ENCODE results near the gene FMNL2. TPM values are rescaled to one million over a fixed set of nuclear protein-coding genes. Genes with fewer than 3 reads are reported as not detected.

FMNL2 gene
- total RNA-seq, 1 donor from 2014 or later = 5.5 TPM

- DNase-seq = peak; percentile 63
- H3K4me3 ChIP-seq = peak overlapping the region; percentile 24
- intact Hi-C loops (cut with micrococcal nuclease) = no loop called here
Measured at GRCh38 chr2:152647552-152647951, 312.6 kb downstream of the FMNL2 start.

GRCh38 chr2:152648336-152648735, 313.4 kb downstream of the FMNL2 start:
- peak; percentile 39 for TF ChIP-seq CTCF (IDR thresholded peaks at IDR 0.05; ENCODE audit: borderline replicate concordance)
- Histone ChIP-seq H3K27ac (replicated peaks) (peak overlapping the region; percentile 62), H3K4me1 (peaks cover 22% of the 10 kb centered on the region), H3K4me3 (no peak overlapping the region), H3K27me3 (ENCODE audit: low read depth) (no peaks in the 10 kb centered on the region), H3K9me3 (replicated peaks) (no peaks in the 10 kb centered on the region), H3K36me3 (peaks cover 26% of the 10 kb centered on the region)
- intact Hi-C loops (cut with micrococcal nuclease) = no loop called here
- DNase-seq = no peak

More at GRCh38 chr2:152647552-152647951, 312.6 kb downstream of the FMNL2 start:
- Histone ChIP-seq H3K9me3 (replicated peaks) (no peaks in the 10 kb centered on the region), H3K27ac (replicated peaks) (peak overlapping the region; percentile 62), H3K36me3 (peaks cover 27% of the 10 kb centered on the region), H3K4me1 (peaks cover 22% of the 10 kb centered on the region), H3K27me3 (ENCODE audit: low read depth) (no peaks in the 10 kb centered on the region)
- TF ChIP-seq CTCF (IDR thresholded peaks at IDR 0.05; ENCODE audit: borderline replicate concordance) = no peak

DNA sequence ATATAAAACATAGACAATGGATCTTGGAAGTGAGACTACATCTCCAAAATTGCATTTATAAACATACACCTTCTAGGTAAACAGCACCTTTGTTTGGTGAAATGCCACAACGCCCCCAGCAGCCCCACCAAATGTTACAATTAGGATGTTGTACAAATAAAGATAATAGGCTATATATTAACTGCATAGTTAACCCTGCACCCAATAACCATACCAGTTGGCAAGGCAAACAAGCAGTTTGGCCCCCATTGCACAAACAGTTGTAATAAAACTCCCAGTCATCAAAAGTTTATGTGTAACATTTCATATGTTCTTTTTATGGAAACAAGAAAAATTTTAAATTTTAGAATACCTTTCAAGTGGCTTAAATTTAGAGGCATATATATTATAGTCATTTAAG, 315.0 kb downstream of the FMNL2 start:
- DNase-seq = no peak
- Histone ChIP-seq H3K4me1 (peaks cover 22% of the 10 kb centered on the region), H3K27ac (replicated peaks) (no peak overlapping the region), H3K27me3 (ENCODE audit: low read depth) (no peaks in the 10 kb centered on the region), H3K4me3 (no peak overlapping the region), H3K9me3 (replicated peaks) (no peaks in the 10 kb centered on the region), H3K36me3 (peaks cover 26% of the 10 kb centered on the region)
- intact Hi-C loops (cut with micrococcal nuclease) = no loop called here
- TF ChIP-seq CTCF (IDR thresholded peaks at IDR 0.05; ENCODE audit: borderline replicate concordance) = no peak

- H3K36me3 ChIP-seq = peaks cover 35% of the 10 kb centered on the region
Measured at GRCh38 chr2:152650768-152651371, 315.9 kb downstream of the FMNL2 start.

GRCh38 chr2:152651834-152652233, 316.9 kb downstream of the FMNL2 start:
- Histone ChIP-seq H3K9me3 (replicated peaks) (no peaks in the 10 kb centered on the region), H3K36me3 (peaks cover 45% of the 10 kb centered on the region)

More at GRCh38 chr2:152650768-152651371, 315.9 kb downstream of the FMNL2 start:
- no peaks in the 10 kb centered on the region for H3K9me3 ChIP-seq (replicated peaks)
- intact Hi-C loops (cut with micrococcal nuclease) = no loop called here
- peaks cover 22% of the 10 kb centered on the region for H3K4me1 ChIP-seq
- H3K4me3 ChIP-seq = no peak overlapping the region
- no peak for DNase-seq
- H3K27ac ChIP-seq (replicated peaks) = no peak overlapping the region
- no peak for TF ChIP-seq CTCF (IDR thresholded peaks at IDR 0.05; ENCODE audit: borderline replicate concordance)
- H3K27me3 ChIP-seq (ENCODE audit: low read depth) = no peaks in the 10 kb centered on the region

More at GRCh38 chr2:152651834-152652233, 316.9 kb downstream of the FMNL2 start:
- no peak for TF ChIP-seq CTCF (IDR thresholded peaks at IDR 0.05; ENCODE audit: borderline replicate concordance)
- H3K27ac ChIP-seq (replicated peaks) = no peak overlapping the region
- H3K27me3 ChIP-seq (ENCODE audit: low read depth) = no peaks in the 10 kb centered on the region
- no peak for DNase-seq
- H3K4me1 ChIP-seq = peaks cover 20% of the 10 kb centered on the region
- intact Hi-C loops (cut with micrococcal nuclease) = no loop called here
- no peak overlapping the region for H3K4me3 ChIP-seq
